IMR-90 (cell line): ENCODE data around the gene TJP3. TPM values are rescaled to one million over a fixed set of nuclear protein-coding genes. Genes with fewer than 3 reads are reported as not detected.

Source experiments
- ATAC-seq: fragments of 200-7000 bp; cut with Tn5 transposase; 2 replicates; pipeline ENCODE4 v1.9.1; 2020; ENCODE audit warnings: low read depth, mild to moderate bottlenecking, moderate library complexity
- BruUV-seq: library from RNA; stranded (reverse); fragments of 400-500 nt; replicated peaks from 2 replicates; lab custom pipeline; 2021; lab: Mats Ljungman, UMichigan
- CTCF ChIA-PET: fragments of 300-600 bp; formaldehyde crosslinking; extraction: SDS; loops from one replicate; lab custom pipeline; 2021; ENCODE audit warnings: antibody characterized with exemption; lab: Yijun Ruan, JAX
- POLR2A ChIA-PET: fragments of 300-600 bp; sonication (Branson Sonifier 250); formaldehyde crosslinking; loops from one replicate; lab custom pipeline; 2022; ENCODE audit warnings: antibody characterized with exemption; ENCODE audit not compliant: unreplicated experiment; lab: Charles Lee
- DNase-seq: peaks from one replicate; pipeline ENCODE4 v3.0.0; 2013
- H2AFZ ChIP-seq: replicated peaks from 2 replicates; pipeline ENCODE3; 2013; ENCODE audit warnings: low read length, mild to moderate bottlenecking; ENCODE audit not compliant: poor library complexity
- H2AK5ac ChIP-seq: 2 replicates; pipeline ENCODE4 v1.6.1; 2013; ENCODE audit warnings: low read depth, low read length, inconsistent platforms
- H2AK9ac ChIP-seq: replicated peaks from 2 replicates; pipeline ENCODE3; 2013; ENCODE audit warnings: mild to moderate bottlenecking, low read depth, low read length, moderate library complexity; ENCODE audit not compliant: poor library complexity
- H2BK120ac ChIP-seq: 2 replicates; pipeline ENCODE4 v1.6.1; 2013; ENCODE audit warnings: low read depth, low read length, inconsistent platforms
- H2BK15ac ChIP-seq: 3 replicates; pipeline ENCODE4 v1.6.1; 2013; ENCODE audit warnings: low read depth, low read length, inconsistent platforms
- H2BK20ac ChIP-seq: 2 replicates; pipeline ENCODE4 v1.6.1; 2013; ENCODE audit warnings: low read depth, mild to moderate bottlenecking, inconsistent platforms, low read length, moderate library complexity
- H2BK5ac ChIP-seq: 2 replicates; pipeline ENCODE4 v1.6.1; 2013; ENCODE audit warnings: mild to moderate bottlenecking, low read depth, low read length, inconsistent platforms; ENCODE audit not compliant: poor library complexity, severe bottlenecking
- H3K14ac ChIP-seq: replicated peaks from 2 replicates; pipeline ENCODE4 v1.6.1; 2013; ENCODE audit warnings: low read depth, low read length, inconsistent platforms
- H3K18ac ChIP-seq: 2 replicates; pipeline ENCODE4 v1.6.1; 2013; ENCODE audit warnings: low read depth, low read length, control low read depth
- H3K23ac ChIP-seq: 2 replicates; pipeline ENCODE4 v1.6.1; 2013; ENCODE audit warnings: low read depth, low read length, inconsistent platforms
- H3K27ac ChIP-seq: 2 replicates; pipeline ENCODE4 v1.5.1; 2013; ENCODE audit warnings: mild to moderate bottlenecking, control low read depth, low read length; ENCODE audit not compliant: insufficient read depth
- H3K27me3 ChIP-seq: 2 replicates; pipeline ENCODE4 v1.6.1; 2013; ENCODE audit warnings: low read length; ENCODE audit not compliant: control insufficient read depth, insufficient read depth
- H3K36me3 ChIP-seq: 2 replicates; pipeline ENCODE4 v1.6.1; 2013; ENCODE audit warnings: low read length, mixed read lengths; ENCODE audit not compliant: control insufficient read depth, insufficient read depth
- H3K4ac ChIP-seq: 2 replicates; pipeline ENCODE4 v1.6.1; 2013; ENCODE audit warnings: low read depth, low read length, inconsistent platforms
- H3K4me1 ChIP-seq: 2 replicates; pipeline ENCODE4 v1.6.1; 2013; ENCODE audit warnings: low read length, mixed read lengths; ENCODE audit not compliant: control insufficient read depth, insufficient read depth
- H3K4me2 ChIP-seq: 2 replicates; pipeline ENCODE4 v1.6.1; 2013; ENCODE audit warnings: low read depth, mild to moderate bottlenecking, control low read depth, low read length, moderate library complexity
- H3K4me3 ChIP-seq: 2 replicates; pipeline ENCODE4 v1.5.1; 2013; ENCODE audit warnings: low read depth, mild to moderate bottlenecking, control low read depth, low read length, moderate library complexity; ENCODE audit not compliant: insufficient read depth
- H3K56ac ChIP-seq: 2 replicates; pipeline ENCODE4 v1.6.1; 2013; ENCODE audit warnings: low read length, inconsistent platforms; ENCODE audit not compliant: insufficient read depth; ENCODE audit errors: extremely low read depth
- H3K79me1 ChIP-seq, 2 experiments: 2 replicates each; pipeline ENCODE4 v1.6.1; 2013; ENCODE audit warnings: low read length in 2 of 2, inconsistent platforms in 1 of 2, low read depth in 1 of 2
- H3K9ac ChIP-seq: 2 replicates; pipeline ENCODE4 v1.6.1; 2013; ENCODE audit warnings: low read depth, low read length, control low read depth
- H3K9me1 ChIP-seq: 2 replicates; pipeline ENCODE4 v1.6.1; 2013; ENCODE audit warnings: low read length, inconsistent platforms; ENCODE audit not compliant: insufficient read depth
- H3K9me3 ChIP-seq: 2 replicates; pipeline ENCODE4 v1.6.1; 2013; ENCODE audit warnings: low read length; ENCODE audit not compliant: control insufficient read depth, insufficient read depth
- H4K20me1 ChIP-seq: 2 replicates; pipeline ENCODE4 v1.6.1; 2013; ENCODE audit warnings: low read length, inconsistent platforms; ENCODE audit not compliant: insufficient read depth
- H4K5ac ChIP-seq: 2 replicates; pipeline ENCODE4 v1.6.1; 2013; ENCODE audit warnings: mild to moderate bottlenecking, low read depth, low read length, control low read depth
- H4K8ac ChIP-seq, 2 experiments: 2 replicates each; pipeline ENCODE4 v1.6.1; 2013; ENCODE audit warnings: low read depth in 2 of 2, low read length in 2 of 2, control low read depth in 1 of 2, inconsistent platforms in 1 of 2
- H4K91ac ChIP-seq: 2 replicates; pipeline ENCODE4 v1.6.1; 2013; ENCODE audit warnings: low read depth, low read length, inconsistent platforms; ENCODE audit not compliant: insufficient read depth
- CHD1 ChIP-seq: IDR thresholded peaks from 2 replicates; pipeline ENCODE4 v1.6.1; 2012; ENCODE audit warnings: low read depth, low read length, improper control_type of control experiment
- ELK1 ChIP-seq: fragments of 150-350 bp; IDR thresholded peaks from 2 replicates; pipeline ENCODE4 v1.6.1; 2016; ENCODE audit warnings: low read depth, mild to moderate bottlenecking, low read length, moderate library complexity, borderline replicate concordance
- FOS ChIP-seq: fragments of 150-350 bp; IDR thresholded peaks from 2 replicates; pipeline ENCODE4 v1.6.1; 2016; ENCODE audit warnings: low read depth, low read length
- MAFK ChIP-seq: IDR thresholded peaks from 2 replicates; pipeline ENCODE4 v1.6.1; 2012; ENCODE audit warnings: low read depth, low read length, improper control_type of control experiment
- WGBS, 2 experiments: methylation state at CpG; one replicate each; pipeline versions ENCODE4 v1.1.5 to v1.1.7; 2013; ENCODE audit warnings: missing lambda C conversion rate in 2 of 2; ENCODE audit not compliant: insufficient read length in 1 of 2; ENCODE audit errors: extremely low coverage in 2 of 2; 5-methylcytosine and 5-hydroxymethylcytosine counted together
- dilution Hi-C: fragments of 300-500 bp; cut with HindIII; formaldehyde crosslinking; loops from one replicate; pipeline ENCODE4 v1.14.3; 2018; ENCODE audit warnings: low sequenced_read_pairs; ENCODE audit not compliant: unreplicated experiment
- in situ Hi-C: fragments of 300-500 bp; cut with MboI; formaldehyde crosslinking; loops from 3 replicates; pipeline ENCODE4 v1.14.3; 2019; ENCODE audit warnings: low sequenced_read_pairs, inconsistent platforms, mixed read lengths
- intact Hi-C: fragments of 100-400 bp; cut with micrococcal nuclease; formaldehyde crosslinking; loops from 2 replicates; pipeline ENCODE4 v1.10.0; 2022
- polyA plus RNA-seq, 3 experiments: library from polyadenylated mRNA; depleted of rRNA; stranded (reverse); fragments of >200 nt; gene quantifications; 2 replicates each; pipeline ENCODE4 v1.2.3, GENCODE V29; 2012; ENCODE audit warnings: low replicate concordance in 1 of 3
- total RNA-seq: library from RNA; depleted of rRNA; stranded (reverse); fragments of >200 nt; gene quantifications from 2 replicates; pipeline ENCODE4 v1.2.3, GENCODE V29; 2012

The TJP3 gene
- total and polyA plus RNA-seq, 2 of the 4 experiments (the other 2 are of a cell fraction): not detected

- Histone ChIP-seq H2AK9ac (peak overlapping the region; percentile 72), H2AFZ (no peak overlapping the region), H4K20me1 (no peaks in the 10 kb centered on the region), H3K79me1 (no peaks in the 10 kb centered on the region), H2BK15ac (no peak overlapping the region), H3K56ac (no peak overlapping the region), H3K27ac (no peak overlapping the region), H3K23ac (no peak overlapping the region), H4K91ac (no peak overlapping the region), H3K9ac (no peak overlapping the region), H3K9me1 (no peaks in the 10 kb centered on the region), H4K8ac (no peak overlapping the region), H2BK5ac (no peak overlapping the region), H3K4me3 (no peak overlapping the region), H3K14ac (no peak overlapping the region), H3K4me1 (no peaks in the 10 kb centered on the region), H2BK20ac (no peak overlapping the region), H3K27me3 (peaks cover 38% of the 10 kb centered on the region), H3K4me2 (no peak overlapping the region), H2AK5ac (no peak overlapping the region), H3K36me3 (no peaks in the 10 kb centered on the region), H2BK120ac (no peak overlapping the region), H4K5ac (no peak overlapping the region), H3K4ac (no peak overlapping the region), H3K9me3 (no peaks in the 10 kb centered on the region), H3K18ac (no peak overlapping the region)
- intact Hi-C loops (no loop called here), dilution Hi-C loops (no loop called here), in situ Hi-C loops (no loop called here)
- DNase-seq (no peak), ATAC-seq (no peak)
- WGBS, 2 experiments: no CpG with 5 or more reads among the region's 5 CpGs
- ChIA-PET CTCF (no interaction called here), POLR2A (no interaction called here)
- no peak for TF ChIP-seq MAFK
- no peak for TF ChIP-seq FOS
- no peak for TF ChIP-seq CHD1
- TF ChIP-seq ELK1: no peak
- no TSS peak for BruUV-seq
These were observed 14.9 kb downstream of the TJP3 start for GRCh38 chr19:3723110-3723488.
